Esophagus muscularis mucosa (tissue), 4 donors: ENCODE measurements around the gene HSPA1L. TPM values are rescaled to one million over a fixed set of nuclear protein-coding genes. Genes with fewer than 3 reads are reported as not detected.

Experiments
- DNase-seq: peaks from one replicate; pipeline ENCODE4 v3.0.0-alpha.2; 2017; ENCODE audit errors: extremely low spot score
- H3K27ac ChIP-seq, 4 donors: fragments of 200-600 bp; sonication (generic); replicated peaks in 1 of 4; 1 replicate in 3 of 4; 2 replicates in 1 of 4; pipeline ENCODE4 v1.5.1; 2016 to 2019; ENCODE audit warnings: mild to moderate bottlenecking in 1 of 4
- H3K27me3 ChIP-seq, 4 donors: fragments of 200-600 bp; sonication (generic); one replicate each; pipeline versions ENCODE4 v1.5.1 to v1.6.0; 2016 to 2019
- H3K36me3 ChIP-seq, 4 donors: fragments of 200-600 bp; sonication (generic); one replicate each; pipeline ENCODE4 v1.5.1; 2016 to 2019
- H3K4me1 ChIP-seq, 4 donors: fragments of 200-600 bp; sonication (generic); one replicate each; pipeline ENCODE4 v1.5.1; 2016 to 2019
- H3K4me3 ChIP-seq, 4 donors: fragments of 200-600 bp; sonication (generic); 1 replicate in 2 of 4; 2 replicates in 2 of 4; pipeline ENCODE4 v1.5.1; 2016 to 2019; ENCODE audit warnings: mild to moderate bottlenecking in 4 of 4, moderate library complexity in 1 of 4
- H3K9me3 ChIP-seq, 4 donors: fragments of 200-600 bp; sonication (generic); 1 replicate in 3 of 4; 2 replicates in 1 of 4; pipeline ENCODE4 v1.5.1; 2016 to 2019
- CTCF ChIP-seq, 3 experiments: fragments of 200-600 bp in 2 of 3; fragments of 450-650 bp in 1 of 3; sonication (generic) in 2 of 3; IDR thresholded peaks; one replicate each; pipeline ENCODE4 v1.5.1; 2017 to 2019; ENCODE audit warnings: antibody characterized with exemption in 3 of 3, mild to moderate bottlenecking in 2 of 3, moderate library complexity in 1 of 3
- EP300 ChIP-seq: sonication (generic); formaldehyde crosslinking; IDR thresholded peaks from one replicate; pipeline ENCODE4 v1.6.1; 2017; ENCODE audit warnings: antibody characterized with exemption
- POLR2A ChIP-seq: fragments of 450-650 bp; IDR thresholded peaks from one replicate; pipeline ENCODE4 v1.6.1; 2017; ENCODE audit warnings: antibody characterized with exemption, moderate library complexity, mild to moderate bottlenecking, low read depth
- POLR2AphosphoS5 ChIP-seq, 2 donors: sonication (generic); formaldehyde crosslinking; IDR thresholded peaks; one replicate each; pipeline ENCODE4 v1.6.1; 2017; ENCODE audit warnings: antibody characterized with exemption in 2 of 2
- WGBS: methylation state at CpG from one replicate; pipeline ENCODE4 v1.1.5; 2018; 5-methylcytosine and 5-hydroxymethylcytosine counted together
- intact Hi-C: fragments of 100-400 bp; cut with DNase I; formaldehyde crosslinking; loops from one replicate; pipeline ENCODE4 v1.15.1; 2023
- total RNA-seq, 4 donors: library from RNA; depleted of rRNA; stranded (reverse); fragments of >200 nt; gene quantifications; one replicate each; pipeline versions ENCODE4 v1.1.0 to v1.2.1, GENCODE V29; 2016

HSPA1L gene
- total RNA-seq, 4 donors from 2014 or later: 1.2 to 3.7 (median 2.6) TPM

- TF ChIP-seq POLR2A (no peak), EP300 (no peak), CTCF (IDR thresholded peaks at IDR 0.05) (no peak), POLR2AphosphoS5 (IDR thresholded peaks at IDR 0.05) (no peak)
- H3K36me3 ChIP-seq: no peaks in the 10 kb centered on the region
- intact Hi-C loops: loop anchor here (5.0 kb wide), 1 partner anchor 60 kb away; no protein-coding TSS in a partner anchor
Observed at GRCh38 chr6:31771992-31772358, 43.1 kb downstream of the HSPA1L start.

GRCh38 chr6:31770860-31771259 lies 44.2 kb downstream of the HSPA1L start:
- Histone ChIP-seq H3K4me3 (no peak overlapping the region), H3K27me3 (peaks cover 0 to 3% (median 0%) of the 10 kb centered on the region in 4 donors), H3K27ac (no peak overlapping the region), H3K4me1 (peaks cover 0 to 22% (median 14%) of the 10 kb centered on the region in 4 donors), H3K9me3 (no peaks in the 10 kb centered on the region), H3K36me3 (no peaks in the 10 kb centered on the region)
- 93% methylated on average over 2 of the region's 2 CpGs for WGBS
- intact Hi-C loops: loop anchor here (5.0 kb wide), 1 partner anchor 61 kb away; no protein-coding TSS in a partner anchor
- DNase-seq: no peak
- no peak for TF ChIP-seq POLR2AphosphoS5 (IDR thresholded peaks at IDR 0.05)
- TF ChIP-seq CTCF (IDR thresholded peaks at IDR 0.05): no peak
- TF ChIP-seq EP300: no peak
- TF ChIP-seq POLR2A: no peak

More at GRCh38 chr6:31771992-31772358, 43.1 kb downstream of the HSPA1L start:
- no peak for DNase-seq
- WGBS: 65% methylated on average over 4 of the region's 4 CpGs
- Histone ChIP-seq H3K9me3 (no peaks in the 10 kb centered on the region), H3K27me3 (no peaks in the 10 kb centered on the region), H3K4me1 (peaks cover 5 to 22% (median 11%) of the 10 kb centered on the region in 4 donors), H3K4me3 (no peak overlapping the region), H3K27ac (no peak overlapping the region)

- no peaks in the 10 kb centered on the region for H3K9me3 ChIP-seq
- intact Hi-C loops: loop anchor here (2.0 to 5.0 kb wide), 3 partner anchors 43 to 89 kb away; partner anchors contain the start of genes DDAH2 and LY6G5C
- DNase-seq: no peak
- H3K27me3 ChIP-seq: peaks cover 0 to 3% (median 0%) of the 10 kb centered on the region in 4 donors
- H3K4me1 ChIP-seq: peaks cover 0 to 25% (median 16%) of the 10 kb centered on the region in 4 donors
- H3K27ac ChIP-seq: no peak overlapping the region
- H3K4me3 ChIP-seq: no peak overlapping the region
- 46% methylated on average over 9 of the region's 12 CpGs for WGBS
- no peaks in the 10 kb centered on the region for H3K36me3 ChIP-seq
- TF ChIP-seq POLR2AphosphoS5 (IDR thresholded peaks at IDR 0.05) (peak; percentile 44 to 59), POLR2A (no peak), CTCF (IDR thresholded peaks at IDR 0.05) (peak; percentile 74 to 93 (median 86))
Observed at GRCh38 chr6:31769684-31770371, 45.3 kb downstream of the HSPA1L start.

GRCh38 chr6:31768363-31769257 lies 46.5 kb downstream of the HSPA1L start:
- H3K4me3 ChIP-seq: no peak overlapping the region
- intact Hi-C loops: loop anchor here (2.0 to 5.0 kb wide), 2 partner anchors 41 to 88 kb away; partner anchors contain the start of genes DDAH2 and LY6G5C
- no peak for TF ChIP-seq POLR2A
- no peak overlapping the region for H3K27ac ChIP-seq
- H3K9me3 ChIP-seq: no peaks in the 10 kb centered on the region
- peaks cover 0 to 32% (median 18%) of the 10 kb centered on the region in 4 donors for H3K4me1 ChIP-seq
- peaks cover 0 to 3% (median 0%) of the 10 kb centered on the region in 4 donors for H3K27me3 ChIP-seq
- WGBS: 90% methylated on average over 16 of the region's 18 CpGs
- DNase-seq: no peak
- H3K36me3 ChIP-seq: no peaks in the 10 kb centered on the region
